ENCODE results near the gene IMPDH1.

IMPDH1 gene

DNA sequence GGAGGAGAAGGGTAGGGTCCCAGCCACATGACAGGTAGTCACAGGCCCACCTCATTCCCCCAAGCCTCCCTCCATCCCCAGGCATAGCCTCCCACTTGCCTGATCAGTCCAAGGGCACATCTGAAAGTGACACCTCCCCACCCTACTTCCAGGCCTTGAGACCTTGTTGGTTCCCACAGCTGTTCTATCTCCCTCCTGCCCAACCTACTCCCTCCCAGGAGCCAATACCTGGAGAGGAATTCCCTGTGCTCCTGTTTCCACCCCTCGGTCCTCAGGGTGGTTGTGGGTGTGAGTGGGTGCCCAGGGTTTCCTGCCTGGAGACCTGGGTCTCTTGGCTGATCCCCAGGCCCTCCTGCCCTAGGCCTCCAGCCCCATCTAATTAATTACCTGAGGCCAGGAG lies 11.6 kb upstream of the IMPDH1 start:
- no peaks in the 10 kb centered on the region for H3K9me3 ChIP-seq (ENCODE audit: control insufficient read depth in 5 of 5, low read length in 5 of 5)
- no peak overlapping the region for H3K4me3 ChIP-seq (ENCODE audit: low read depth in 1 of 5, low read length in 5 of 5)
- H3K9ac ChIP-seq (ENCODE audit: low read length in 5 of 5), result no peak overlapping the region
- H3K27me3 ChIP-seq (ENCODE audit: control insufficient read depth in 5 of 5, insufficient read depth in 4 of 5, low read length in 5 of 5), result no peaks in the 10 kb centered on the region
- no peaks in the 10 kb centered on the region for H3K36me3 ChIP-seq (ENCODE audit: control insufficient read depth in 5 of 5, insufficient read depth in 5 of 5, low read length in 5 of 5)
- H3K4me1 ChIP-seq (ENCODE audit: control insufficient read depth in 5 of 5, insufficient read depth in 5 of 5, low read length in 5 of 5), result peaks cover 2 to 19% (median 7%) of the 10 kb centered on the region in 5 donors
- H3K27ac ChIP-seq (ENCODE audit: low read depth, low read length), result no peak overlapping the region

DNA sequence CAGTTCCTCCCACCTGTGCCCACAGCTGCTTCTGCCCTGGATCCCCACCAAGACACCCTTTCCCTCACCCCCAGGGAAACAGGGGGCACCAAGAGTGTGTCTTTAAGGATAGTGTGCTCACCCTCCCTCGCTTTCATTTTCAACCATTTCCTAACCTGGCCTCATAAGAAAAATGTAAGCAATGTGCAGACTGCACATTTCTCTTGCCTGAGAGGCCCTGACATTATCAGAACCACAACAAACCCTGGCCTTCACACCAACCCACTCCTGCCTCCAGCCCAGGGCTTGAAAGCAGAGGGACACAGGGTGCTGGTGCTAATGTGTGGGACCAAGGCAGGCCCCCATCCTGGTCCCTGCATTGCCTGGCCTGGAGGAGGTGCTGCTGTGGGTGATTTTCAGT lies 11.0 kb upstream of the IMPDH1 start:
- Histone ChIP-seq H3K4me3 (ENCODE audit: low read depth in 1 of 5, low read length in 5 of 5) (no peak overlapping the region), H3K9me3 (ENCODE audit: control insufficient read depth in 5 of 5, low read length in 5 of 5) (no peaks in the 10 kb centered on the region), H3K9ac (ENCODE audit: low read length in 5 of 5) (no peak overlapping the region), H3K4me1 (ENCODE audit: control insufficient read depth in 5 of 5, insufficient read depth in 5 of 5, low read length in 5 of 5) (peaks cover 2 to 19% (median 7%) of the 10 kb centered on the region in 5 donors), H3K27ac (ENCODE audit: low read depth, low read length) (no peak overlapping the region), H3K27me3 (ENCODE audit: control insufficient read depth in 5 of 5, insufficient read depth in 4 of 5, low read length in 5 of 5) (no peaks in the 10 kb centered on the region), H3K36me3 (ENCODE audit: control insufficient read depth in 5 of 5, insufficient read depth in 5 of 5, low read length in 5 of 5) (no peaks in the 10 kb centered on the region)

DNA sequence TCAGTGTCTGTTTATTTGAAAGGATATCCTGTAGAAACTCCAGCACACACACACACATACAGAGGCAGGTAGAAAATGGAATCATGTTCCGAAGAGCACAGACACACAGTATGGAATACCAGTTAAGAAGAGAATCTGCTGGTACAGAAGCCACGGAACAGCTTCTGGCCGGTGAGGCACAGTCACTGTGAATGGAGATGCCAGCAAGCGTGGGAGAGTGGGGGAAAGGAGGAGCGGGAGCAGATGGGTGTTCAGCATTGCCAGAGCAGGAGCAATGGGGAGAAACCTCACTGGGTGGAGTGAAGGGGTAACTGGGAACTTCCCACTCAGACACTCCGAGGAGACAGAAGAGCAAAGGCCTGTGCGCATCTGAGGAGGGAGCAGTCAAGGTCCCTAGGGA lies 9.5 kb upstream of the IMPDH1 start:
- Histone ChIP-seq H3K9ac (ENCODE audit: low read length in 5 of 5) (no peak overlapping the region), H3K4me1 (ENCODE audit: control insufficient read depth in 5 of 5, insufficient read depth in 5 of 5, low read length in 5 of 5) (peaks cover 2 to 15% (median 7%) of the 10 kb centered on the region in 5 donors), H3K9me3 (ENCODE audit: control insufficient read depth in 5 of 5, low read length in 5 of 5) (no peaks in the 10 kb centered on the region), H3K27ac (ENCODE audit: low read depth, low read length) (no peak overlapping the region), H3K27me3 (ENCODE audit: control insufficient read depth in 5 of 5, insufficient read depth in 4 of 5, low read length in 5 of 5) (no peaks in the 10 kb centered on the region), H3K4me3 (ENCODE audit: low read depth in 1 of 5, low read length in 5 of 5) (no peak overlapping the region), H3K36me3 (ENCODE audit: control insufficient read depth in 5 of 5, insufficient read depth in 5 of 5, low read length in 5 of 5) (no peaks in the 10 kb centered on the region)

DNA sequence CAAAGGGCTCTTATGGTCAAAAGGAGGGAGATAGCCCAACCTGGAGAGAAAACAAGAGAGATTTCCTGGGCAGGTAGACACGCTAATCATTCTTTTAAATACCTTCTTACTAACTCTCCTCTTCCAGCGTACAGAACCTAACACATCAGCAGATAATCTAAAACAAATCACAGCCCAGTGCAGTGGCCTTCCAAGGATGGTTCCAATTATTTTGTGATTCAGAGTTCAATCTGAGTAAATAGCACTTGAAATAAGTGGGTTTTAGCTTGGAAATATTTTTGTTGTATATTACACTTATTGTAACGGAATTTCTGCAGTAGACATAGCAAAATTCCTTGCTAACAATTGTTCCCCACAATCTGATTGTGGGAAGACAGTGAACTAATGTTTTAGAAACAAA lies 7.3 kb upstream of the IMPDH1 start:
- no peaks in the 10 kb centered on the region for H3K4me1 ChIP-seq (ENCODE audit: control insufficient read depth in 5 of 5, insufficient read depth in 5 of 5, low read length in 5 of 5)
- H3K27me3 ChIP-seq (ENCODE audit: control insufficient read depth in 5 of 5, insufficient read depth in 4 of 5, low read length in 5 of 5), result no peaks in the 10 kb centered on the region
- no peak overlapping the region for H3K9ac ChIP-seq (ENCODE audit: low read length in 5 of 5)
- no peaks in the 10 kb centered on the region for H3K36me3 ChIP-seq (ENCODE audit: control insufficient read depth in 5 of 5, insufficient read depth in 5 of 5, low read length in 5 of 5)
- no peaks in the 10 kb centered on the region for H3K9me3 ChIP-seq (ENCODE audit: control insufficient read depth in 5 of 5, low read length in 5 of 5)
- H3K4me3 ChIP-seq (ENCODE audit: low read depth in 1 of 5, low read length in 5 of 5), result no peak overlapping the region
- H3K27ac ChIP-seq (ENCODE audit: low read depth, low read length), result no peak overlapping the region

DNA sequence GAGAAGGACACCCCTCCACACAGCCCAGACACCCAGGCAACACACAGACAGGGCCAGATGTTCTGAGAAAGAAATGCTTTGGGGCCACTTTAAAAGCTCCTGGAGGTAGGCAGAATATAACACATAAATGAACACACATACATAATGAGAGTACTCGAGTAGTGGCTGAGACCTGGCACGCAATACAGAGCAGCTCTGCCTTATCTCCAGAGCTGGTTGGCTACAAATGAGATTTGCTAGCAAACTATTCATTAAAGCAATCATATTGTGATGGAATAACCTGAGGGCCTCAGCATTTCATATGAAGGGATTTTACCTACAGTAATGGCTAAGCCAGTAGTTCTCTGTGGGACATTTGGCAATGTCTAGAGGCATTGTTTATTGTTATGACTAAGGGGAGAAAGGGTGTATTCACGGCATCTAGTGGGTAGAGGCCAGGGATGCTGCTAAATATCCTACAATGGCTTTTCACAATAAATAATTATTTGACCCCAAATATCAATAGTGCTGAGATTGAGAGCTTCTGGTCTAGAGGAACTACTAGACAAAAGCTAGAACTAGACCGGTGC lies 5.5 kb upstream of the IMPDH1 start:
- Histone ChIP-seq H3K9ac (ENCODE audit: low read length in 5 of 5) (no peak overlapping the region), H3K36me3 (ENCODE audit: control insufficient read depth in 5 of 5, insufficient read depth in 5 of 5, low read length in 5 of 5) (no peaks in the 10 kb centered on the region), H3K27ac (ENCODE audit: low read depth, low read length) (no peak overlapping the region), H3K4me1 (ENCODE audit: control insufficient read depth in 5 of 5, insufficient read depth in 5 of 5, low read length in 5 of 5) (peaks cover 0 to 5% (median 4%) of the 10 kb centered on the region in 5 donors), H3K4me3 (ENCODE audit: low read depth in 1 of 5, low read length in 5 of 5) (no peak overlapping the region), H3K27me3 (ENCODE audit: control insufficient read depth in 5 of 5, insufficient read depth in 4 of 5, low read length in 5 of 5) (no peaks in the 10 kb centered on the region), H3K9me3 (ENCODE audit: control insufficient read depth in 5 of 5, low read length in 5 of 5) (no peaks in the 10 kb centered on the region)

DNA sequence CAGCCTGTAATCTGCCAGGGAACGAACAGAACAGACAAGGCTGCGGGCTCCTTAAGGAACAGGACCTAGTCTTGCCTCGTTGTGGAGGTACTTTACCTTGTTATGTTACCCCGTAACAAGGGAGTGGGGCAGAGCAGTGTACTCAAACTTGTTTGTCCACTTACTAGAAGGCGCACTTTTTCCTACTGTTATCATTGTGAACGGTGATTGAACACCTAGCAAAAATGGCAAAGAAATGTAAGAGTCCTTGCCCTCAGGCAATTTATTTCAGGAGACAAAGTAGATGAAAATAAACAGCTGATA lies 620 bp upstream of the IMPDH1 start:
- Histone ChIP-seq H3K9ac (ENCODE audit: low read length in 5 of 5) (peak overlapping the region in 4 of 5 donors; percentile 53 to 93 (median 79)), H3K4me1 (ENCODE audit: control insufficient read depth in 5 of 5, insufficient read depth in 5 of 5, low read length in 5 of 5) (peaks cover 6 to 46% (median 40%) of the 10 kb centered on the region in 5 donors), H3K36me3 (ENCODE audit: control insufficient read depth in 5 of 5, insufficient read depth in 5 of 5, low read length in 5 of 5) (no peaks in the 10 kb centered on the region), H3K4me3 (ENCODE audit: low read depth in 1 of 5, low read length in 5 of 5) (peak overlapping the region; percentile 80 to 95 (median 87)), H3K9me3 (ENCODE audit: control insufficient read depth in 5 of 5, low read length in 5 of 5) (no peaks in the 10 kb centered on the region), H3K27me3 (ENCODE audit: control insufficient read depth in 5 of 5, insufficient read depth in 4 of 5, low read length in 5 of 5) (no peaks in the 10 kb centered on the region), H3K27ac (ENCODE audit: low read depth, low read length) (peak overlapping the region; percentile 67)

DNA sequence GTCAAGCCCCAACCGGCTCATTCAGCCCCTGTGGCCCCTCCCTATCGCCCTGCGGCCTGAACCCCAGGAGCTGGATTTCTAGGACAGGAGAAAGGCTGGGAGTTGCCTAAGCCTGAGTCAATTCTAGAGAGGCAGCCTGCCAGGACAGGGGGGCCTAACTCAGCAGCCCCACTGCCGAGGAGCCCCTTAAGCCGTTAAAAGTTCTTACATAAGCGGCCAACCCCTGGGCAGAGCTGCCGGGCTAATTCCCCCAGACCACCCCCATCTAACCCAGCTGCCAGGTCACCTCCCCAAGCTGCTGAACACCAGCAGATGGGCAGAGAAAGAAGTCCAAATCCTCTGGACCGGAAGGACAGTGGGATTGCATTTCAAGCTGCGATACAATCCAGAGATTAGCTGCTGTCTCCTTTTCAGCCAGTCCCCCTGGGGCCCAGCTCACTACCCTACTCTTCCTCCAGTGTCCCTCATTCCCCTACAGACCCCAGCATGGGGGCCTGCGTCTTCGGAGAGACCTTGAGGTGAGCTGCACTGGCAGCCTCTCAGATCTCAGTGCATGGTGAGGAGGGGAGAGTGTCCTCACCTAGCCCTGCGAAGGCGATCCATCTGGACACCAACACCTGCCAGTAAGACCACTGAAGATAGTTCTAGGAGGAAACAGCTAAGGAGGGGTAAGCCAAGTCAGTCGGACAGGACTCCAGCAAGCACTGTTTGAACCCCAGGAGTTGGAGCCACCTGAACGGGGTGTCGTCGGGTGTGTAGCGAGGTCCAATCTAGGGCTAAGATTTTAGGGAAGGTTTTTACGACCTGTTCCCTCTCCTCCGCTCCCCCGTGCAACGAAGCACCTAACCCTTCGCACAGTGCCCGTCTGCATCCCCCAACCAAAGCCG lies 830 bp downstream of the IMPDH1 start:
- no peaks in the 10 kb centered on the region for H3K27me3 ChIP-seq (ENCODE audit: control insufficient read depth in 5 of 5, insufficient read depth in 4 of 5, low read length in 5 of 5)
- no peaks in the 10 kb centered on the region for H3K36me3 ChIP-seq (ENCODE audit: control insufficient read depth in 5 of 5, insufficient read depth in 5 of 5, low read length in 5 of 5)
- peak overlapping the region; percentile 66 to 82 (median 76) for H3K9ac ChIP-seq (ENCODE audit: low read length in 5 of 5)
- H3K9me3 ChIP-seq (ENCODE audit: control insufficient read depth in 5 of 5, low read length in 5 of 5), result no peaks in the 10 kb centered on the region
- H3K27ac ChIP-seq (ENCODE audit: low read depth, low read length), result peak overlapping the region; percentile 67
- H3K4me3 ChIP-seq (ENCODE audit: low read depth in 1 of 5, low read length in 5 of 5), result peak overlapping the region; percentile 80 to 95 (median 85)
- H3K4me1 ChIP-seq (ENCODE audit: control insufficient read depth in 5 of 5, insufficient read depth in 5 of 5, low read length in 5 of 5), result peaks cover 6 to 60% (median 54%) of the 10 kb centered on the region in 5 donors

DNA sequence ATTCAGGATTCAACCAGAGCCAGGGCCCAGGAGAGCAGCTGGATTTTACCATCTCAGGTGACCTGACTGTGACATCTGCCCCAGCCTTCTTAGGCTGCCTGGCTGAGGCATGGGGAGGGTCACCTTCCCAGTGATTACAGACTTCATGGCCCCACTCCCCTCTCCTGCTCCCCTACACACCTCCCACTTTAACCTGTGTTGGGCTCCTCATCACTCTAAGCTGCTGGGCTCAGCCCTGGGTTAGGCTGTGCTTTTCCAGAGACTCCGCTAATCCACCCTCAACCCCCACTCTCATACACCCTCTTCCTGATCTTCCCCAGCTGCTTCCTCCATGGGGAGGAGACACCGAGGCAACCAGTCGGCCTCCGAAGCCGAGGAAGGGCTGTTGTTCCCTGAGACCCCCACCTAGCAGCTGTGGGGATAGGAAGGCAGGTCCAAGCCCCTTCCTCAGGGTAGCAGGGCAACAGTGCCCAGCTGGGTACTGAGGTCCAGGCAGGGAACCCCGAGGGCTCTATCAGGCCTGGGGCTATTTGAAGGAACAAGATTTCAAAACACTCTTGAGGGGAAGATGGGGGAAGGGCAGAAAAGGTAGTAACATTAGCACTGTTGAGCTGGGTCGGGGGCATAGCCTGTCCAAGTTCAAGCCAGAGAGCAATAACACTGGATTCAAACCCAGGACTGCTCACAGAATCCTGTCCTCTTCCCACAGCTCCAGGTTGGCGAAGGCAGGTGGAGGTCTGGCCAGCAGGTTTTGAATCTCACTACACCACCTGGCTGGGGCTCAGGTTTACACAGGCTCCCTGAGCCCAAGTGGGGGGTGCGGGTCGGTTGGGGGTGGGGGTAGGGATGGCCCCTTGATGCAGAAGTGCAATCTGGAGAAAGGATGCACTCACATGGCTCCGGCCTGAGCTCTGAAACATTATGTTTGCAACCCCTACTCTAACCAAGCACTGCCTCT lies 1.8 kb downstream of the IMPDH1 start:
- peak overlapping the region; percentile 67 for H3K27ac ChIP-seq (ENCODE audit: low read depth, low read length)

DNA sequence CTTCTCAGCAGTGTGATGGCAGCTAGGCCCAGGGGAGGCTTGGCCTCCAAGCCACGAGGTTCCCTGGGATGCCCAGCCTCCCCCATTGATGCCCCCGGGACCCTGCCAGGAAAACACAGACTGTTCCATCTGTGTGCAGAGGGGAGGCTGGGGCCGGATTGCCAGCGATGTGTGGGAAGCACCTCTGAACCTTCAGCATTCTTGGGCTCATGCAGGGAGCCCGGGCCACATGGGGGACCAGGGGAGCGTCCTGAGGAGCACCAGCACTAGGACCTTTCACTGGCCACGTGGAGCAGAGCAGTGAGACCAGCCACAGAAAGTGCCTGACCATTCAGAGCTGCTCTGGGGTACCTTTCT lies 2.6 kb downstream of the IMPDH1 start:
- Histone ChIP-seq H3K4me1 (ENCODE audit: control insufficient read depth in 5 of 5, insufficient read depth in 5 of 5, low read length in 5 of 5) (peaks cover 9 to 65% (median 60%) of the 10 kb centered on the region in 5 donors), H3K27me3 (ENCODE audit: control insufficient read depth in 5 of 5, insufficient read depth in 4 of 5, low read length in 5 of 5) (no peaks in the 10 kb centered on the region), H3K4me3 (ENCODE audit: low read depth in 1 of 5, low read length in 5 of 5) (peak overlapping the region in 2 of 5 donors; percentile 48 to 63), H3K9me3 (ENCODE audit: control insufficient read depth in 5 of 5, low read length in 5 of 5) (no peaks in the 10 kb centered on the region), H3K9ac (ENCODE audit: low read length in 5 of 5) (peak overlapping the region; percentile 26 to 81 (median 60)), H3K27ac (ENCODE audit: low read depth, low read length) (peak overlapping the region; percentile 67), H3K36me3 (ENCODE audit: control insufficient read depth in 5 of 5, insufficient read depth in 5 of 5, low read length in 5 of 5) (peaks cover 0 to 8% (median 0%) of the 10 kb centered on the region in 5 donors)

More for the DNA sequence above, 1.8 kb downstream of the IMPDH1 start:
- Histone ChIP-seq H3K9me3 (ENCODE audit: control insufficient read depth in 5 of 5, low read length in 5 of 5) (no peaks in the 10 kb centered on the region), H3K9ac (ENCODE audit: low read length in 5 of 5) (peak overlapping the region in 4 of 5 donors; percentile 39 to 82 (median 78)), H3K36me3 (ENCODE audit: control insufficient read depth in 5 of 5, insufficient read depth in 5 of 5, low read length in 5 of 5) (peaks cover 0 to 1% (median 0%) of the 10 kb centered on the region in 5 donors), H3K27me3 (ENCODE audit: control insufficient read depth in 5 of 5, insufficient read depth in 4 of 5, low read length in 5 of 5) (no peaks in the 10 kb centered on the region), H3K4me1 (ENCODE audit: control insufficient read depth in 5 of 5, insufficient read depth in 5 of 5, low read length in 5 of 5) (peaks cover 9 to 65% (median 60%) of the 10 kb centered on the region in 5 donors), H3K4me3 (ENCODE audit: low read depth in 1 of 5, low read length in 5 of 5) (peak overlapping the region; percentile 80 to 95 (median 85))
